Loucy (cell line): ENCODE data around the gene SOST.

Experiments used
- CTCF ChIP-seq: fragments of 200-600 bp; sonication (generic); conservative IDR thresholded peaks from 2 replicates; pipeline ENCODE4 v1.5.1; 2014; ENCODE audit warnings: mild to moderate bottlenecking, antibody characterized with exemption, low read length
- EZH2phosphoT487 ChIP-seq: fragments of 200-600 bp; IDR thresholded peaks from 2 replicates; pipeline ENCODE4 v1.6.1; 2018; ENCODE audit warnings: antibody characterized with exemption, mild to moderate bottlenecking, moderate library complexity, borderline replicate concordance

GRCh38 chr17:43712397-43712796 lies 46.2 kb downstream of the SOST start:
- no peak for TF ChIP-seq CTCF
- TF ChIP-seq EZH2phosphoT487, result no peak
